GM23338 (cell line): ENCODE measurements around the gene ZBTB34. TPM values are rescaled to one million over a fixed set of nuclear protein-coding genes. Genes with fewer than 3 reads are reported as not detected.
A peak's percentile ranks its signal among the peaks of the same experiment; 100 is the strongest.

Experiments used
- ATAC-seq: fragments of 200-7000 bp; cut with Tn5 transposase; 3 replicates; pipeline ENCODE4 v1.9.1; 2020
- DNase-seq: peaks from one replicate; pipeline ENCODE4 v3.0.0-alpha.2; 2015; ENCODE audit warnings: low spot score
- H2AFZ ChIP-seq: fragments of 200-600 bp; sonication (generic); 2 replicates; pipeline ENCODE4 v1.8.0; 2016; ENCODE audit warnings: antibody characterized with exemption, mild to moderate bottlenecking, moderate library complexity
- H3F3A ChIP-seq: fragments of 200-600 bp; sonication (generic); replicated peaks from 2 replicates; pipeline ENCODE4 v1.8.0; 2017; ENCODE audit warnings: antibody characterized with exemption, mixed run types, low read depth
- H3K27ac ChIP-seq: fragments of 200-600 bp; sonication (generic); 2 replicates; pipeline ENCODE4 v1.6.1; 2016; ENCODE audit warnings: low read depth
- H3K27me3 ChIP-seq: fragments of 200-600 bp; sonication (generic); 2 replicates; pipeline ENCODE4 v1.8.0; 2016; ENCODE audit warnings: mild to moderate bottlenecking, mixed run types, moderate library complexity; ENCODE audit not compliant: insufficient read depth
- H3K36me3 ChIP-seq: fragments of 200-600 bp; sonication (generic); 2 replicates; pipeline ENCODE4 v1.8.0; 2016; ENCODE audit warnings: mild to moderate bottlenecking; ENCODE audit not compliant: insufficient read depth
- H3K4me1 ChIP-seq: fragments of 200-600 bp; sonication (generic); 2 replicates; pipeline ENCODE4 v1.8.0; 2016; ENCODE audit warnings: mild to moderate bottlenecking, moderate library complexity; ENCODE audit not compliant: insufficient read depth
- H3K4me2 ChIP-seq: fragments of 200-600 bp; sonication (generic); 2 replicates; pipeline ENCODE4 v1.7.1; 2017; ENCODE audit warnings: mixed run types
- H3K4me3 ChIP-seq: fragments of 200-600 bp; sonication (generic); 2 replicates; pipeline ENCODE4 v1.6.1; 2016; ENCODE audit warnings: mixed run types
- H3K79me2 ChIP-seq: fragments of 200-600 bp; sonication (generic); replicated peaks from 2 replicates; pipeline ENCODE4 v1.8.0; 2017; ENCODE audit warnings: mild to moderate bottlenecking; ENCODE audit not compliant: insufficient read depth
- H3K9me2 ChIP-seq: fragments of 200-600 bp; sonication (generic); 2 replicates; pipeline ENCODE4 v1.8.0; 2017; ENCODE audit not compliant: insufficient read depth
- H4K20me1 ChIP-seq: fragments of 200-600 bp; sonication (generic); replicated peaks from 2 replicates; pipeline ENCODE4 v1.8.0; 2017; ENCODE audit warnings: mild to moderate bottlenecking; ENCODE audit not compliant: insufficient read depth
- H3K27ac Mint-ChIP-seq: 2 replicates; pipeline ENCODE4 v1.8.0; 2020; ENCODE audit warnings: inconsistent platforms, mild to moderate bottlenecking, moderate library complexity, mixed read lengths
- H3K27me3 Mint-ChIP-seq: 3 replicates; pipeline ENCODE4 v1.8.0; 2022; ENCODE audit warnings: low read depth, mild to moderate bottlenecking, moderate library complexity, mixed read lengths, inconsistent platforms; ENCODE audit not compliant: insufficient read depth, poor library complexity
- H3K36me3 Mint-ChIP-seq: 3 replicates; pipeline ENCODE4 v1.8.0; 2021; ENCODE audit warnings: low read depth, mild to moderate bottlenecking, inconsistent platforms, moderate library complexity, mixed read lengths
- H3K4me1 Mint-ChIP-seq: 3 replicates; pipeline ENCODE4 v1.8.0; 2020; ENCODE audit warnings: mild to moderate bottlenecking, inconsistent platforms, mixed read lengths
- H3K4me3 Mint-ChIP-seq: 3 replicates; pipeline ENCODE4 v1.8.0; 2021; ENCODE audit warnings: moderate library complexity, mild to moderate bottlenecking, inconsistent platforms, mixed read lengths
- H3K9me3 Mint-ChIP-seq: 3 replicates; pipeline ENCODE4 v1.8.0; 2020; ENCODE audit warnings: moderate library complexity, mild to moderate bottlenecking, inconsistent platforms, mixed read lengths
- CREB1 ChIP-seq: fragments of 250-450 bp; sonication (Bioruptor Pico); IDR thresholded peaks from 2 replicates; pipeline ENCODE4 v1.5.0; 2020; ENCODE audit warnings: low read depth, mild to moderate bottlenecking, moderate library complexity
- EZH2 ChIP-seq: fragments of 200-600 bp; sonication (generic); IDR thresholded peaks from one replicate; pipeline ENCODE4 v1.8.0; 2017; ENCODE audit warnings: antibody characterized with exemption, mild to moderate bottlenecking, low read depth; ENCODE audit not compliant: unreplicated experiment
- EZH2phosphoT487 ChIP-seq: fragments of 200-600 bp; sonication (generic); IDR thresholded peaks from one replicate; pipeline ENCODE4 v1.8.1; 2018; ENCODE audit warnings: antibody characterized with exemption; ENCODE audit not compliant: unreplicated experiment
- JUNB ChIP-seq: IDR thresholded peaks from one replicate; pipeline ENCODE4 v1.6.1; 2016; ENCODE audit warnings: antibody characterized with exemption; ENCODE audit not compliant: unreplicated experiment
- NANOG ChIP-seq: IDR thresholded peaks from 2 replicates; pipeline ENCODE4 v1.6.1; 2016; ENCODE audit warnings: antibody characterized with exemption, borderline replicate concordance
- POLR2AphosphoS5 ChIP-seq: IDR thresholded peaks from 2 replicates; pipeline ENCODE4 v1.6.1; 2016; ENCODE audit warnings: antibody characterized with exemption, low read depth
- STAT1 ChIP-seq: IDR thresholded peaks from one replicate; pipeline ENCODE4 v1.6.1; 2016; ENCODE audit warnings: antibody characterized with exemption; ENCODE audit not compliant: unreplicated experiment
- ZNF114 ChIP-seq: fragments of 250-450 bp; sonication (Bioruptor Pico); IDR thresholded peaks from 2 replicates; pipeline ENCODE4 v1.5.0; 2020; ENCODE audit warnings: mild to moderate bottlenecking, moderate library complexity
- ZNF331 ChIP-seq: fragments of 250-450 bp; sonication (Bioruptor Pico); IDR thresholded peaks from 2 replicates; pipeline ENCODE4 v1.5.0; 2020; ENCODE audit warnings: low read depth, mild to moderate bottlenecking, moderate library complexity
- polyA plus RNA-seq: library from polyadenylated mRNA; unstranded; fragments of >200 nt; fragmentation: Nextera tagmentation; extraction: Ambion mirVana; gene quantifications from 2 replicates; pipeline ENCODE4 v1.2.1, GENCODE V29; 2016
- total RNA-seq: library from RNA; depleted of rRNA; stranded (reverse); fragments of >200 nt; shearing (Covaris generic); gene quantifications from 2 replicates; pipeline ENCODE4 v1.2.3, GENCODE V29; 2014
- TF ChIP-seq, protein P1 (sequence below), 2 experiments: fragments of 200-600 bp in 1 of 2; sonication (generic) in 1 of 2; conservative IDR thresholded peaks; 2 replicates each; pipeline versions ENCODE4 v1.5.1 to v1.6.1; 2016 to 2017; ENCODE audit warnings: antibody characterized with exemption in 2 of 2, low read depth in 2 of 2, mild to moderate bottlenecking in 2 of 2, moderate library complexity in 1 of 2
- TF ChIP-seq, protein P2 (sequence below): IDR thresholded peaks from 2 replicates; pipeline ENCODE4 v1.6.1; 2016; ENCODE audit warnings: antibody characterized with exemption
- TF ChIP-seq, protein P3 (sequence below): fragments of 250-450 bp; sonication (Bioruptor Pico); IDR thresholded peaks from 2 replicates; pipeline ENCODE4 v1.5.0; 2020; ENCODE audit warnings: mild to moderate bottlenecking, moderate library complexity
- TF ChIP-seq, protein P4 (sequence below): IDR thresholded peaks from one replicate; pipeline ENCODE4 v1.6.1; 2018; ENCODE audit warnings: antibody characterized with exemption; ENCODE audit not compliant: unreplicated experiment

ZBTB34 gene
- total and polyA plus RNA-seq, 2 experiments from 2014 or later: 6.4 to 21.9 TPM

DNA sequence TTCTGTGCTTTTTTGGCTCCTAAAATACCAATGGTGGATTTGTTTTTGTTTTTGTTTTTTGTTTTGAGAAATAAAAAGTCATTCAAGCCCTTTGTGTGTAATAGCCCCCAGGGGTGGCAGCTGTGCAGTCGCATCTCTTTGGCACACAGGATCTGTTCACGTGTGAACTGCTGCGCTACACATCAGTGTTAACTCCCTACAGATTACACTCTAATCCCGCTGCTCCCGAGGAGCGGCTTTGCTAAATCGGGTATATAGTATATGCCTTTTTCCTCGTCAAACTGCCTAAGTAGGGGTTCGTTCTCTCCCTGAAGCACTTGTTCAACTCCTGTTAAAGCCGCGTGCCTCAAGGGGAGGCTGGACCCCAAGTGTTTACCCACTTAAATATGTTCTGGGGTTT, 22.3 kb downstream of the ZBTB34 start:
- Mint-ChIP-seq H3K27me3 (peaks cover 5% of the 10 kb centered on the region), H3K4me1 (peaks cover 24% of the 10 kb centered on the region), H3K36me3 (peaks cover 26% of the 10 kb centered on the region), H3K27ac (no peak overlapping the region), H3K4me3 (no peak overlapping the region), H3K9me3 (no peaks in the 10 kb centered on the region)
- no peak overlapping the region for H2AFZ ChIP-seq
- no peak for ATAC-seq
- H3K27ac ChIP-seq: peak overlapping the region; percentile 52; the same call in 1 of the 2 replicates
- H3K36me3 ChIP-seq: no peaks in the 10 kb centered on the region
- no peaks in the 10 kb centered on the region; the same call in 1 of the 2 replicates for H3F3A ChIP-seq
- no peak overlapping the region for H3K4me3 ChIP-seq
- H3K27me3 ChIP-seq: no peaks in the 10 kb centered on the region
- H3K4me2 ChIP-seq: no peak overlapping the region
- peaks cover 32% of the 10 kb centered on the region for H3K79me2 ChIP-seq
- TF ChIP-seq, protein P1, sequence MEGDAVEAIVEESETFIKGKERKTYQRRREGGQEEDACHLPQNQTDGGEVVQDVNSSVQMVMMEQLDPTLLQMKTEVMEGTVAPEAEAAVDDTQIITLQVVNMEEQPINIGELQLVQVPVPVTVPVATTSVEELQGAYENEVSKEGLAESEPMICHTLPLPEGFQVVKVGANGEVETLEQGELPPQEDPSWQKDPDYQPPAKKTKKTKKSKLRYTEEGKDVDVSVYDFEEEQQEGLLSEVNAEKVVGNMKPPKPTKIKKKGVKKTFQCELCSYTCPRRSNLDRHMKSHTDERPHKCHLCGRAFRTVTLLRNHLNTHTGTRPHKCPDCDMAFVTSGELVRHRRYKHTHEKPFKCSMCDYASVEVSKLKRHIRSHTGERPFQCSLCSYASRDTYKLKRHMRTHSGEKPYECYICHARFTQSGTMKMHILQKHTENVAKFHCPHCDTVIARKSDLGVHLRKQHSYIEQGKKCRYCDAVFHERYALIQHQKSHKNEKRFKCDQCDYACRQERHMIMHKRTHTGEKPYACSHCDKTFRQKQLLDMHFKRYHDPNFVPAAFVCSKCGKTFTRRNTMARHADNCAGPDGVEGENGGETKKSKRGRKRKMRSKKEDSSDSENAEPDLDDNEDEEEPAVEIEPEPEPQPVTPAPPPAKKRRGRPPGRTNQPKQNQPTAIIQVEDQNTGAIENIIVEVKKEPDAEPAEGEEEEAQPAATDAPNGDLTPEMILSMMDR (conservative IDR thresholded peaks at IDR 0.05; ENCODE audit: low read depth in 2 of 2): no peak
- TF ChIP-seq, protein P2, sequence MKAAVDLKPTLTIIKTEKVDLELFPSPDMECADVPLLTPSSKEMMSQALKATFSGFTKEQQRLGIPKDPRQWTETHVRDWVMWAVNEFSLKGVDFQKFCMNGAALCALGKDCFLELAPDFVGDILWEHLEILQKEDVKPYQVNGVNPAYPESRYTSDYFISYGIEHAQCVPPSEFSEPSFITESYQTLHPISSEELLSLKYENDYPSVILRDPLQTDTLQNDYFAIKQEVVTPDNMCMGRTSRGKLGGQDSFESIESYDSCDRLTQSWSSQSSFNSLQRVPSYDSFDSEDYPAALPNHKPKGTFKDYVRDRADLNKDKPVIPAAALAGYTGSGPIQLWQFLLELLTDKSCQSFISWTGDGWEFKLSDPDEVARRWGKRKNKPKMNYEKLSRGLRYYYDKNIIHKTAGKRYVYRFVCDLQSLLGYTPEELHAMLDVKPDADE: no peak
- no peak for TF ChIP-seq CREB1
- no peak for TF ChIP-seq JUNB
- TF ChIP-seq EZH2phosphoT487: no peak
- TF ChIP-seq ZNF114: no peak
- TF ChIP-seq, protein P3, sequence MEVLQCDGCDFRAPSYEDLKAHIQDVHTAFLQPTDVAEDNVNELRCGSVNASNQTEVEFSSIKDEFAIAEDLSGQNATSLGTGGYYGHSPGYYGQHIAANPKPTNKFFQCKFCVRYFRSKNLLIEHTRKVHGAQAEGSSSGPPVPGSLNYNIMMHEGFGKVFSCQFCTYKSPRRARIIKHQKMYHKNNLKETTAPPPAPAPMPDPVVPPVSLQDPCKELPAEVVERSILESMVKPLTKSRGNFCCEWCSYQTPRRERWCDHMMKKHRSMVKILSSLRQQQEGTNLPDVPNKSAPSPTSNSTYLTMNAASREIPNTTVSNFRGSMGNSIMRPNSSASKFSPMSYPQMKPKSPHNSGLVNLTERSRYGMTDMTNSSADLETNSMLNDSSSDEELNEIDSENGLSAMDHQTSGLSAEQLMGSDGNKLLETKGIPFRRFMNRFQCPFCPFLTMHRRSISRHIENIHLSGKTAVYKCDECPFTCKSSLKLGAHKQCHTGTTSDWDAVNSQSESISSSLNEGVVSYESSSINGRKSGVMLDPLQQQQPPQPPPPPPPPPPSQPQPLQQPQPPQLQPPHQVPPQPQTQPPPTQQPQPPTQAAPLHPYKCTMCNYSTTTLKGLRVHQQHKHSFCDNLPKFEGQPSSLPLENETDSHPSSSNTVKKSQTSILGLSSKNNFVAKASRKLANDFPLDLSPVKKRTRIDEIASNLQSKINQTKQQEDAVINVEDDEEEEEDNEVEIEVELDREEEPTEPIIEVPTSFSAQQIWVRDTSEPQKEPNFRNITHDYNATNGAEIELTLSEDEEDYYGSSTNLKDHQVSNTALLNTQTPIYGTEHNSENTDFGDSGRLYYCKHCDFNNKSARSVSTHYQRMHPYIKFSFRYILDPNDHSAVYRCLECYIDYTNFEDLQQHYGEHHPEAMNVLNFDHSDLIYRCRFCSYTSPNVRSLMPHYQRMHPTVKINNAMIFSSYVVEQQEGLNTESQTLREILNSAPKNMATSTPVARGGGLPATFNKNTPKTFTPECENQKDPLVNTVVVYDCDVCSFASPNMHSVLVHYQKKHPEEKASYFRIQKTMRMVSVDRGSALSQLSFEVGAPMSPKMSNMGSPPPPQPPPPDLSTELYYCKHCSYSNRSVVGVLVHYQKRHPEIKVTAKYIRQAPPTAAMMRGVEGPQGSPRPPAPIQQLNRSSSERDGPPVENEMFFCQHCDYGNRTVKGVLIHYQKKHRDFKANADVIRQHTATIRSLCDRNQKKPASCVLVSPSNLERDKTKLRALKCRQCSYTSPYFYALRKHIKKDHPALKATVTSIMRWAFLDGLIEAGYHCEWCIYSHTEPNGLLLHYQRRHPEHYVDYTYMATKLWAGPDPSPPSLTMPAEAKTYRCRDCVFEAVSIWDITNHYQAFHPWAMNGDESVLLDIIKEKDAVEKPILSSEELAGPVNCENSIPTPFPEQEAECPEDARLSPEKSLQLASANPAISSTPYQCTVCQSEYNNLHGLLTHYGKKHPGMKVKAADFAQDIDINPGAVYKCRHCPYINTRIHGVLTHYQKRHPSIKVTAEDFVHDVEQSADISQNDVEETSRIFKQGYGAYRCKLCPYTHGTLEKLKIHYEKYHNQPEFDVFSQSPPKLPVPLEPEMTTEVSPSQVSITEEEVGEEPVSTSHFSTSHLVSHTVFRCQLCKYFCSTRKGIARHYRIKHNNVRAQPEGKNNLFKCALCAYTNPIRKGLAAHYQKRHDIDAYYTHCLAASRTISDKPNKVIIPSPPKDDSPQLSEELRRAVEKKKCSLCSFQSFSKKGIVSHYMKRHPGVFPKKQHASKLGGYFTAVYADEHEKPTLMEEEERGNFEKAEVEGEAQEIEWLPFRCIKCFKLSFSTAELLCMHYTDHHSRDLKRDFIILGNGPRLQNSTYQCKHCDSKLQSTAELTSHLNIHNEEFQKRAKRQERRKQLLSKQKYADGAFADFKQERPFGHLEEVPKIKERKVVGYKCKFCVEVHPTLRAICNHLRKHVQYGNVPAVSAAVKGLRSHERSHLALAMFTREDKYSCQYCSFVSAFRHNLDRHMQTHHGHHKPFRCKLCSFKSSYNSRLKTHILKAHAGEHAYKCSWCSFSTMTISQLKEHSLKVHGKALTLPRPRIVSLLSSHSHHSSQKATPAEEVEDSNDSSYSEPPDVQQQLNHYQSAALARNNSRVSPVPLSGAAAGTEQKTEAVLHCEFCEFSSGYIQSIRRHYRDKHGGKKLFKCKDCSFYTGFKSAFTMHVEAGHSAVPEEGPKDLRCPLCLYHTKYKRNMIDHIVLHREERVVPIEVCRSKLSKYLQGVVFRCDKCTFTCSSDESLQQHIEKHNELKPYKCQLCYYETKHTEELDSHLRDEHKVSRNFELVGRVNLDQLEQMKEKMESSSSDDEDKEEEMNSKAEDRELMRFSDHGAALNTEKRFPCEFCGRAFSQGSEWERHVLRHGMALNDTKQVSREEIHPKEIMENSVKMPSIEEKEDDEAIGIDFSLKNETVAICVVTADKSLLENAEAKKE (CRISPR knock-in tag): no peak
- TF ChIP-seq POLR2AphosphoS5: no peak
- TF ChIP-seq ZNF331: no peak
- TF ChIP-seq, protein P4, sequence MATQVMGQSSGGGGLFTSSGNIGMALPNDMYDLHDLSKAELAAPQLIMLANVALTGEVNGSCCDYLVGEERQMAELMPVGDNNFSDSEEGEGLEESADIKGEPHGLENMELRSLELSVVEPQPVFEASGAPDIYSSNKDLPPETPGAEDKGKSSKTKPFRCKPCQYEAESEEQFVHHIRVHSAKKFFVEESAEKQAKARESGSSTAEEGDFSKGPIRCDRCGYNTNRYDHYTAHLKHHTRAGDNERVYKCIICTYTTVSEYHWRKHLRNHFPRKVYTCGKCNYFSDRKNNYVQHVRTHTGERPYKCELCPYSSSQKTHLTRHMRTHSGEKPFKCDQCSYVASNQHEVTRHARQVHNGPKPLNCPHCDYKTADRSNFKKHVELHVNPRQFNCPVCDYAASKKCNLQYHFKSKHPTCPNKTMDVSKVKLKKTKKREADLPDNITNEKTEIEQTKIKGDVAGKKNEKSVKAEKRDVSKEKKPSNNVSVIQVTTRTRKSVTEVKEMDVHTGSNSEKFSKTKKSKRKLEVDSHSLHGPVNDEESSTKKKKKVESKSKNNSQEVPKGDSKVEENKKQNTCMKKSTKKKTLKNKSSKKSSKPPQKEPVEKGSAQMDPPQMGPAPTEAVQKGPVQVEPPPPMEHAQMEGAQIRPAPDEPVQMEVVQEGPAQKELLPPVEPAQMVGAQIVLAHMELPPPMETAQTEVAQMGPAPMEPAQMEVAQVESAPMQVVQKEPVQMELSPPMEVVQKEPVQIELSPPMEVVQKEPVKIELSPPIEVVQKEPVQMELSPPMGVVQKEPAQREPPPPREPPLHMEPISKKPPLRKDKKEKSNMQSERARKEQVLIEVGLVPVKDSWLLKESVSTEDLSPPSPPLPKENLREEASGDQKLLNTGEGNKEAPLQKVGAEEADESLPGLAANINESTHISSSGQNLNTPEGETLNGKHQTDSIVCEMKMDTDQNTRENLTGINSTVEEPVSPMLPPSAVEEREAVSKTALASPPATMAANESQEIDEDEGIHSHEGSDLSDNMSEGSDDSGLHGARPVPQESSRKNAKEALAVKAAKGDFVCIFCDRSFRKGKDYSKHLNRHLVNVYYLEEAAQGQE: no peak
- no peak for TF ChIP-seq STAT1
- TF ChIP-seq EZH2: no peak
- TF ChIP-seq NANOG: no peak
- peaks cover 11% of the 10 kb centered on the region; the same call in 1 of the 2 replicates for H3K4me1 ChIP-seq
- peaks cover 19% of the 10 kb centered on the region for H4K20me1 ChIP-seq
- no peak for DNase-seq
- H3K9me2 ChIP-seq: no peaks in the 10 kb centered on the region
